ENCODE data around the gene GALNT2. TPM values are rescaled to one million over a fixed set of nuclear protein-coding genes. Genes with fewer than 3 reads are reported as not detected.

GALNT2 gene
- total and polyA plus RNA-seq, 10 of the 15 experiments (the other 5 are each of a cell fraction or from before 2014, with no cell fraction given), result 0.52 to 27.7 (median 16.3) TPM

GRCh38 chr1:230158415-230159291 is 91.6 kb downstream of the GALNT2 start:
- ChIA-PET CTCF (interaction anchor here (0.8 to 1.2 kb wide), 2 partner anchors 8 to 13 kb away, joined by 3 to 5 read pairs; no protein-coding TSS in a partner anchor), RAD21 (ENCODE audit: unreplicated experiment) (no interaction called here)

More at GRCh38 chr1:230158415-230159291, 91.6 kb downstream of the GALNT2 start:
- no peaks in the 10 kb centered on the region for H3K27me3 ChIP-seq (replicated peaks in 1 of 2; ENCODE audit: control insufficient read depth in 2 of 2, insufficient read depth in 2 of 2, low read length in 1 of 2)
- no peak overlapping the region for H2AFZ ChIP-seq (ENCODE audit: control insufficient read depth, low read depth, low read length)
- FAIRE-seq (no peak), DNase-seq (ENCODE audit: low read depth, low spot score) (no peak), ATAC-seq (no peak)
- no peak overlapping the region for H3K27ac ChIP-seq (ENCODE audit: control insufficient read depth, insufficient read depth)
- H3K9me3 ChIP-seq (replicated peaks; ENCODE audit: control insufficient read depth, insufficient read depth, low read length), result no peaks in the 10 kb centered on the region
- TF ChIP-seq ZBTB33 (IDR thresholded peaks at IDR 0.05) (no peak), EED (IDR thresholded peaks at IDR 0.05; ENCODE audit: low read depth) (no peak), SP1 (IDR thresholded peaks at IDR 0.05; ENCODE audit: low read depth, low read length) (no peak), WRNIP1 (IDR thresholded peaks at IDR 0.05; ENCODE audit: borderline replicate concordance, low read depth, low read length) (no peak), HDAC6 (IDR thresholded peaks at IDR 0.05; ENCODE audit: unreplicated experiment) (no peak), NKRF (conservative IDR thresholded peaks at IDR 0.05) (no peak), PAX8 (IDR thresholded peaks at IDR 0.05) (no peak), KLF5 (IDR thresholded peaks at IDR 0.05; ENCODE audit: partially characterized antibody) (no peak), SIX5 (IDR thresholded peaks at IDR 0.05; ENCODE audit: low read depth, low read length, severe bottlenecking) (no peak)
- 93% methylated on average over 12 of the region's 12 CpGs for WGBS (ENCODE audit: insufficient coverage, insufficient replicate concordance, low lambda C conversion rate, missing lambda C conversion rate)
- ChIA-PET POLR2A (interaction anchor here (0.9 kb wide), 1 partner anchor 9 kb away, joined by 6 read pairs; no protein-coding TSS in a partner anchor), SMC1A (ENCODE audit: uncharacterized antibody, unreplicated experiment) (no interaction called here)
- H3K36me3 ChIP-seq (ENCODE audit: control insufficient read depth in 2 of 2, insufficient read depth in 2 of 2, low read length in 1 of 2), result no peaks in the 10 kb centered on the region
- in situ Hi-C loops (cut with MboI), result no loop called here
- H3K4me2 ChIP-seq (ENCODE audit: control insufficient read depth, insufficient read depth), result no peak overlapping the region
- no peak overlapping the region for H3K9ac ChIP-seq (ENCODE audit: control insufficient read depth, insufficient read depth, low read length)
- no peaks in the 10 kb centered on the region; the same call in 1 of the 2 replicates for H3K79me2 ChIP-seq (ENCODE audit: control insufficient read depth, insufficient read depth, low read length)
- BruUV-seq (replicated peaks), result no TSS peak
- intact Hi-C loops (cut with micrococcal nuclease; ENCODE audit: unreplicated experiment), result no loop called here
- no peak overlapping the region for H3K4me3 ChIP-seq
- no peaks in the 10 kb centered on the region for H4K20me1 ChIP-seq (ENCODE audit: control insufficient read depth, insufficient read depth)
- no peaks in the 10 kb centered on the region for H3K4me1 ChIP-seq (ENCODE audit: control insufficient read depth, insufficient read depth, low read length)
